GM21515 (cell line): ENCODE results near the gene PRH2.

Experiments used
- ATAC-seq: cut with Tn5 transposase; IDR thresholded peaks from one replicate; pipeline ENCODE4 v1.9.1; 2021; ENCODE audit not compliant: unreplicated experiment

Gene PRH2

DNA sequence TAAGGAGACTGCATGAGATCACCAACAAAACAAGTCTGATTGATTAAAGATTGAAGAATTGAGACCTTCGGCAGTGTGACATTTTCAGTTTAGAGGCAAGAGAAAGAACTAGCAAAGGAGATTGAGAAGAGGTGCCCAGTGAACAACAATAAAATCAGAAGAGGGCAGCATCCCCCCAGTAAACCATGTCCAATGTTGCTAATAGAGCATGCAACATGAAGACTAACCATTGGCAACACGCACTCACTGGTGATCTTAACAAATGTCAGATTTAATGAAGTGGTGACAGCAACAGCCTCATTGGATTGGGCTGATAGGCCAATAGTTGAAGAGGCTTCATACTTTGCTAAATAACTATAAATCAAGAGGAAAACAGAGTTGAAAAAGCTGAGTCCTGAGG, 30.8 kb downstream of the PRH2 start:
- no peak for ATAC-seq

GRCh38 chr12:10960211-10960610, 31.2 kb downstream of the PRH2 start:
- no peak for ATAC-seq

DNA sequence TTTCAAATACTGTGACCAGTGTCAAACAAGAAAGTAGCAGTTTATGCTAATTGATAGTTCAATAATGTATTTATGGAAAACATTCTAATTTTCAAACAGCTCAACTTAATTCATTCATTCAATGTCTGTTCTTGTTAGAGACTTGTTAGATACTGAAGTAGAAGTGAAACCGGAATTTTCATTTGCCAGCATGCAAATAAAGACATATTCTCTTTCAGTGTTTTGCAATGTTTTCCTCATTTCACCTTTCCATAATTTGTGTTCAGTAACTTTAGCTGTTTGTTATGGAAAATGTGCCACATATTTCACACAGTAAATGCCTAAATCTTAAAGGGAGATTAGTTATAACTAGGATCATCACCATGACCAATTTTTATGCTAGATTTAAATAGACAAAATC, 36.4 kb downstream of the PRH2 start:
- ATAC-seq: no peak

GRCh38 chr12:10966314-10966713, 37.3 kb downstream of the PRH2 start:
- no peak for ATAC-seq

- no peak for ATAC-seq
Observed at GRCh38 chr12:10967409-10967808, 38.4 kb downstream of the PRH2 start.

DNA sequence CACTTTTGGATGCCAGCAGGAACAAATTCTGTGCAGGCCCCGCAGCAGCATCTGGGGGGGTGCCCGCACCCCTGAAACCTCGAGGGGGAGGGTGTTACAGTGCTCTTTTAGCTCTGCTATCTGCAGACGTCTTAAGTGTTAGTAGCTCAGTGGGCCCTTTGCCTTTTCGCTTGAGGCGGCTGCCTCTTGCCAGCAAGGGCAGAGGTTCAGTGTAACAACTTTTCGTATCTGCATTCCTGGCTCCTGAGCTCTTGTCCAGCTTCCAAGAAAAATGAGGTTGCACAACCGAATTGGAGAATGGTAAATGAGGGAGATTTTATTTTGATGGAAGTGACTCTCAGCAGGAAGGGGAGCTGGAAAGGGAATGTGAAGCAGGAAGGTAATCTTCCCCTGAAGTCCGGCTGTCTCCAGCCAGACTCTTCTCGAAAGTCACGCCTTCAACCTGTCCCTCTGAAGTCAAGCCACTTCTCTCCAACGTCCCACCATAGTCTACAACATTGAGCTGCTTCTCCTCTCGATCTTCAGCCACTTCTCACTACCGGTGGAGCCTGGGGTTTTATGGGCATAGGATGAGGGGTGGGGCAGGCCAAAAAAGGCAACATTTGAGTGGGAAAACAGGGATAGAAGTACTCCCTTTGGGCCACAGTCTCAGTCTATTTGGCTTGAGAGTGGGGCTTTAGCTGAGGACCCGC, 39.9 kb downstream of the PRH2 start:
- ATAC-seq: no peak

DNA sequence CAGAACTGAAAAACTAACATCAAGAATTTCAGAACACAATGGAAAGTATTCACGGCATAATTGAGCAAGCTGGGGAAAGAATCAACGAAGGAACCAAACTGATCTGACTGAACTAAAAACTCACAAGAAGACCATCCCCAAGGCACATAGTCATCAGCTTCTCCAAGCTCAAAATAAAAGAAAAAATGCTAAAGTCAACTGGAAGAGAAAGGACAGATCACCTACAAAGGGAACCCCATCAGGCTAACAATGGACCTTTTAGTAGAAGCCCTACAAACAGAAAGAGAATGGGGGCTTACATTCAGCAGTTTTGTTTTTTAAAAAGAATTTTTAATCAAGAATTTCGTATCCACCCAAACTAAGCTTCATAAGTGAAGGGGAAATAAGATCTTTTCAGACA, 45.9 kb downstream of the PRH2 start:
- no peak for ATAC-seq

DNA sequence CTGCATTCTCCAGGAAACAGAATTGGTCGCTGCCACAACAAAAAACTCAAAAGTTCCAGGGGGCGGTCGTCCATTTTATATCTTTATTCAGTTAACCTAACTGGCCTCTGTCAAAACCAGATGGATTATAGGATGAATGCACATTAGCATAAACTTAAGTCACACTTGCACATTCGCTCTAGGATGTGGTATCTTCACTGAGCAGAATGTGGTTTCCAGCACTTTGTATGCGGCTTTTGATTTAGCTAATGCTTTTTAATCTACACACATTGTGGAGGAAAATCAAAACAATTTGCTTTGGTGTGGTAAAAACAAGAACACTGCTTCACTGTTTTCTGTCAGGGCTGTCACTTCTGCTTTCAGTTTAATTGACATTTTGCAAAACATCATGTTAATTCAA, 53.2 kb downstream of the PRH2 start:
- ATAC-seq: no peak
